Chondrocyte (in vitro differentiated cells): ENCODE data around the gene ADSS1. TPM values are rescaled to one million over a fixed set of nuclear protein-coding genes. Genes with fewer than 3 reads are reported as not detected.
A peak's percentile ranks its signal among the peaks of the same experiment; 100 is the strongest.

ENCODE experiments used
- DNase-seq: peaks from one replicate; pipeline ENCODE4 v3.0.0; 2021; ENCODE audit warnings: mixed read lengths, low spot score
- H3K27ac Mint-ChIP-seq: one replicate; pipeline ENCODE4 v1.8.0; 2021; ENCODE audit warnings: mild to moderate bottlenecking, moderate library complexity, mixed read lengths; ENCODE audit not compliant: unreplicated experiment
- H3K27me3 Mint-ChIP-seq: 2 replicates; pipeline ENCODE4 v1.8.0; 2021; ENCODE audit warnings: low read depth, mixed read lengths
- H3K36me3 Mint-ChIP-seq: 2 replicates; pipeline ENCODE4 v1.8.0; 2021; ENCODE audit warnings: low read depth, mixed read lengths
- H3K4me1 Mint-ChIP-seq: 2 replicates; pipeline ENCODE4 v1.8.0; 2021; ENCODE audit warnings: low read depth, mild to moderate bottlenecking, mixed read lengths
- H3K4me3 Mint-ChIP-seq: one replicate; pipeline ENCODE4 v1.8.0; 2021; ENCODE audit warnings: mild to moderate bottlenecking, moderate library complexity, mixed read lengths; ENCODE audit not compliant: unreplicated experiment
- H3K9me3 Mint-ChIP-seq: 2 replicates; pipeline ENCODE4 v1.8.0; 2021; ENCODE audit warnings: low read depth, mixed read lengths
- total RNA-seq: library from RNA; stranded (reverse); gene quantifications from 3 replicates; pipeline ENCODE4 v1.2.1, GENCODE V29; 2021
- TF ChIP-seq, protein P1 (sequence below): fragments of 200-600 bp; sonication (generic); IDR thresholded peaks from 2 replicates; pipeline ENCODE4 v1.5.0; 2021; ENCODE audit warnings: antibody characterized with exemption, mild to moderate bottlenecking, moderate library complexity

Gene ADSS1
- total RNA-seq, 1 donor from 2014 or later = 7.1 TPM

DNA sequence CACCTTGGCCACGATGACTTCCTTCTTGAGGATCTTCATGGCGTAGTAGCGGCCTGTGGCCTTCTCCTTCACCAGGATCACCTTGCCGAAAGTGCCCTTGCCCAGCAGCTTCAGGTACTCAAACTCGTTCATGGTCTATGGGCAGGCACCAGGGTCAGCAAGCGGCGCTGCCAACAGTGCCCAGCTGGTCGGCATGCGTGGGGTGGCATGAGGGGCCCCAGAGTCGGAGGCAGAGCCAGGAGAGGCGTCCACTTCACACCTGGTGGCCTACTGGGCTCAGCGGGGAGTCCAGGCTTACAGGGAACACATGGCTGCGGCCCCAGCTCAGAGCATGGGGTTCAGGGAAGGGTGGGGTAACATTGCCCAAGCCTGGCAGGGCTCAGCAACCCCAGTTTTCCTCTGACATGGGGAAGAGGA is 51.1 kb downstream of the ADSS1 start:
- Mint-ChIP-seq H3K4me1 (no peaks in the 10 kb centered on the region), H3K4me3 (no peak overlapping the region), H3K27me3 (no peaks in the 10 kb centered on the region), H3K27ac (no peak overlapping the region), H3K9me3 (peaks cover 4% of the 10 kb centered on the region), H3K36me3 (peaks cover 16% of the 10 kb centered on the region)
- TF ChIP-seq, protein P1, sequence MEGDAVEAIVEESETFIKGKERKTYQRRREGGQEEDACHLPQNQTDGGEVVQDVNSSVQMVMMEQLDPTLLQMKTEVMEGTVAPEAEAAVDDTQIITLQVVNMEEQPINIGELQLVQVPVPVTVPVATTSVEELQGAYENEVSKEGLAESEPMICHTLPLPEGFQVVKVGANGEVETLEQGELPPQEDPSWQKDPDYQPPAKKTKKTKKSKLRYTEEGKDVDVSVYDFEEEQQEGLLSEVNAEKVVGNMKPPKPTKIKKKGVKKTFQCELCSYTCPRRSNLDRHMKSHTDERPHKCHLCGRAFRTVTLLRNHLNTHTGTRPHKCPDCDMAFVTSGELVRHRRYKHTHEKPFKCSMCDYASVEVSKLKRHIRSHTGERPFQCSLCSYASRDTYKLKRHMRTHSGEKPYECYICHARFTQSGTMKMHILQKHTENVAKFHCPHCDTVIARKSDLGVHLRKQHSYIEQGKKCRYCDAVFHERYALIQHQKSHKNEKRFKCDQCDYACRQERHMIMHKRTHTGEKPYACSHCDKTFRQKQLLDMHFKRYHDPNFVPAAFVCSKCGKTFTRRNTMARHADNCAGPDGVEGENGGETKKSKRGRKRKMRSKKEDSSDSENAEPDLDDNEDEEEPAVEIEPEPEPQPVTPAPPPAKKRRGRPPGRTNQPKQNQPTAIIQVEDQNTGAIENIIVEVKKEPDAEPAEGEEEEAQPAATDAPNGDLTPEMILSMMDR = no peak
- no peak for DNase-seq

DNA sequence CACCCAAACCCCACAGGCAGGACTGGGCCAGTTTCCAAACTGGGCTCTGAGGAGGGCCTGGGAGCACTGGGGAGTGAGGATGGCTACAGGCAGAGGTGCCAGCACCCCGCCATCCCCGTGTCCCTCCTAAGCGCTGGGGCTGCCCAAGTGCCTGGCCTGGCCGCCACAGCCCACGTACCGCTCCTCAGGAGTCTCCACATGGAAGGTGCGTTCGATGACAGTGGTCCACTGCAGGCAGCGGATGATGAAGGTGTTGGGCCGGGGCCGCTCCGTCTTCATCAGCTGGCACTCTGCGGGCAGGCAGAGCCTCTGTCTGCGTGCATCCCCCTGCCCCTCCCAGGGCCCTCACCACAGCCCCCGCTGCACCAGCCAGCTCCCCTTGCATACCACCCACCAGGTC is 52.5 kb downstream of the ADSS1 start:
- Mint-ChIP-seq H3K4me3 (no peak overlapping the region), H3K9me3 (no peaks in the 10 kb centered on the region), H3K27ac (no peak overlapping the region), H3K36me3 (peaks cover 9% of the 10 kb centered on the region), H3K27me3 (no peaks in the 10 kb centered on the region), H3K4me1 (no peaks in the 10 kb centered on the region)
- TF ChIP-seq, protein P1 = no peak
- no peak for DNase-seq

- Mint-ChIP-seq H3K9me3 (no peaks in the 10 kb centered on the region), H3K36me3 (peaks cover 3% of the 10 kb centered on the region), H3K4me3 (no peak overlapping the region), H3K27me3 (no peaks in the 10 kb centered on the region), H3K27ac (no peak overlapping the region), H3K4me1 (no peaks in the 10 kb centered on the region)
- TF ChIP-seq, protein P1 = peak; percentile 23
- DNase-seq = no peak
Measured at GRCh38 chr14:104776961-104777807, 53.2 kb downstream of the ADSS1 start.

DNA sequence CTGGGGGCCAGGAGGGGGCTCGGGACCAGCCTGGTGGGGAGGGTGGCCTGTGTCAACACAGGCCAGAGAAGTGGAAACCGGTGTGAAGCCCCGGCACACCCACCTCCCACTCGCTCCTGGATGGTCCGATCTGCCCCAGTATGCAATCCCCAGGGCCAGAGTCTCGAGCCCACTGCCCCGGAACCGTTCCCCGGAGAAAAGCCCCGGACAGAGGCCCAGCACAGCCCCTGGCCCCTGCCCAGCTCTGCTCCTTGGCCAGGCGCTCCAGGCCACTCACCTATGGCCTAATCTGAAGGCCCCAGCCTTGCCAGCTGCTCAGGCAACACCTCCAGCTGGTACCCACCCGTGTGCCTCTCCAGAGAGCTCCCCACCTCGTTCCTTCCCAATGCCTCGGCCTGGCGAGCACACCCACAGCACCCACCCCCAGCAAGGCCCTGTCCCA is 53.8 kb downstream of the ADSS1 start:
- peaks cover 1% of the 10 kb centered on the region for H3K36me3 Mint-ChIP-seq
- H3K4me1 Mint-ChIP-seq = no peaks in the 10 kb centered on the region
- H3K27me3 Mint-ChIP-seq = no peaks in the 10 kb centered on the region
- no peaks in the 10 kb centered on the region for H3K9me3 Mint-ChIP-seq
- TF ChIP-seq, protein P1 = no peak
- DNase-seq = no peak
- no peak overlapping the region for H3K27ac Mint-ChIP-seq
- H3K4me3 Mint-ChIP-seq = no peak overlapping the region

- Mint-ChIP-seq H3K27ac (no peak overlapping the region), H3K36me3 (peaks cover 1% of the 10 kb centered on the region), H3K9me3 (no peaks in the 10 kb centered on the region), H3K4me3 (no peak overlapping the region), H3K27me3 (no peaks in the 10 kb centered on the region), H3K4me1 (no peaks in the 10 kb centered on the region)
- TF ChIP-seq, protein P1 = no peak
- no peak for DNase-seq
Measured at GRCh38 chr14:104778694-104779331, 54.8 kb downstream of the ADSS1 start.
